Neural cell (in vitro differentiated cells): ENCODE data around the gene VAV3.

ENCODE experiments used
- CTCF ChIP-seq: fragments of 450-650 bp; IDR thresholded peaks from 2 replicates; pipeline ENCODE4 v1.5.1; 2014; ENCODE audit warnings: antibody characterized with exemption, mild to moderate bottlenecking, moderate library complexity; ENCODE audit not compliant: poor library complexity, severe bottlenecking
- RAD21 ChIP-seq: fragments of 450-650 bp; conservative IDR thresholded peaks from 2 replicates; pipeline ENCODE4 v1.6.1; 2014; ENCODE audit warnings: antibody characterized with exemption, mild to moderate bottlenecking, moderate library complexity

GRCh38 chr1:107541412-107541811 is 423.6 kb downstream of the VAV3 start:
- TF ChIP-seq RAD21 (no peak), CTCF (no peak)
